Measurements from ENCODE around the gene PRRC2C. TPM values are rescaled to one million over a fixed set of nuclear protein-coding genes. Genes with fewer than 3 reads are reported as not detected.

The PRRC2C gene
- polyA plus RNA-seq, 1 donor from 2014 or later = 42.4 TPM

GRCh38 chr1:171480035-171480434 lies 5.3 kb upstream of the PRRC2C start:
- Histone ChIP-seq H3K9me2 (ENCODE audit: insufficient read depth, low read length) (no peaks in the 10 kb centered on the region), H3K79me2 (replicated peaks; ENCODE audit: insufficient read depth, low read length) (no peaks in the 10 kb centered on the region), H3K27ac (ENCODE audit: low read length) (no peak overlapping the region), H4K20me1 (ENCODE audit: insufficient read depth) (no peaks in the 10 kb centered on the region), H2AFZ (ENCODE audit: low read depth, low read length) (no peak overlapping the region), H3F3A (ENCODE audit: insufficient read depth, low read length, poor library complexity, severe bottlenecking) (no peaks in the 10 kb centered on the region), H3K36me3 (ENCODE audit: insufficient read depth, low read length) (no peaks in the 10 kb centered on the region), H3K4me3 (ENCODE audit: low read length) (no peak overlapping the region), H3K9ac (ENCODE audit: low read length) (no peak overlapping the region), H3K9me3 (ENCODE audit: low read length) (no peaks in the 10 kb centered on the region), H3K27me3 (ENCODE audit: insufficient read depth, low read depth, low read length) (no peaks in the 10 kb centered on the region), H3K4me2 (ENCODE audit: low read length) (no peak overlapping the region)
- no peak for TF ChIP-seq MXI1 (conservative IDR thresholded peaks at IDR 0.05; ENCODE audit: poor library complexity, severe bottlenecking)
- no peak for TF ChIP-seq EP300 (conservative IDR thresholded peaks at IDR 0.05; ENCODE audit: poor library complexity, severe bottlenecking)
- TF ChIP-seq REST (IDR thresholded peaks at IDR 0.05; ENCODE audit: borderline replicate concordance) = no peak
- no peak for TF ChIP-seq POLR2AphosphoS5 (IDR thresholded peaks at IDR 0.05)
- TF ChIP-seq SMC3 (conservative IDR thresholded peaks at IDR 0.05; ENCODE audit: poor library complexity) = no peak
- TF ChIP-seq CTCF (IDR thresholded peaks at IDR 0.05; ENCODE audit: poor library complexity, severe bottlenecking) = no peak
- no peak for TF ChIP-seq TAF1 (IDR thresholded peaks at IDR 0.05; ENCODE audit: low read depth)
- no peak for TF ChIP-seq EZH2 (IDR thresholded peaks at IDR 0.05; ENCODE audit: borderline replicate concordance, insufficient read depth, low read length, poor library complexity, severe bottlenecking)
- TF ChIP-seq RAD21 (conservative IDR thresholded peaks at IDR 0.05) = no peak

GRCh38 chr1:171484760-171485374 lies 463 bp upstream of the PRRC2C start:
- Histone ChIP-seq H3K9me2 (ENCODE audit: insufficient read depth, low read length) (no peaks in the 10 kb centered on the region), H3K9me3 (ENCODE audit: low read length) (no peaks in the 10 kb centered on the region)
- no peak for TF ChIP-seq REST (IDR thresholded peaks at IDR 0.05; ENCODE audit: borderline replicate concordance)
- no peak for TF ChIP-seq SMC3 (conservative IDR thresholded peaks at IDR 0.05; ENCODE audit: poor library complexity)
- TF ChIP-seq RAD21 (conservative IDR thresholded peaks at IDR 0.05) = no peak
- TF ChIP-seq MXI1 (conservative IDR thresholded peaks at IDR 0.05; ENCODE audit: poor library complexity, severe bottlenecking) = no peak
- TF ChIP-seq POLR2AphosphoS5 (IDR thresholded peaks at IDR 0.05) = no peak
- no peak for TF ChIP-seq EP300 (conservative IDR thresholded peaks at IDR 0.05; ENCODE audit: poor library complexity, severe bottlenecking)
- no peak for TF ChIP-seq EZH2 (IDR thresholded peaks at IDR 0.05; ENCODE audit: borderline replicate concordance, insufficient read depth, low read length, poor library complexity, severe bottlenecking)
- no peak for TF ChIP-seq TAF1 (IDR thresholded peaks at IDR 0.05; ENCODE audit: low read depth)
- no peak for TF ChIP-seq CTCF (IDR thresholded peaks at IDR 0.05; ENCODE audit: poor library complexity, severe bottlenecking)

More at GRCh38 chr1:171484760-171485374, 463 bp upstream of the PRRC2C start:
- Histone ChIP-seq H3K27ac (ENCODE audit: low read length) (no peak overlapping the region), H3K36me3 (ENCODE audit: insufficient read depth, low read length) (no peaks in the 10 kb centered on the region), H3F3A (ENCODE audit: insufficient read depth, low read length, poor library complexity, severe bottlenecking) (peaks cover 4% of the 10 kb centered on the region), H3K27me3 (ENCODE audit: insufficient read depth, low read depth, low read length) (no peaks in the 10 kb centered on the region), H4K20me1 (ENCODE audit: insufficient read depth) (no peaks in the 10 kb centered on the region), H3K4me2 (ENCODE audit: low read length) (peak overlapping the region; percentile 42), H2AFZ (ENCODE audit: low read depth, low read length) (no peak overlapping the region), H3K9ac (ENCODE audit: low read length) (no peak overlapping the region), H3K79me2 (replicated peaks; ENCODE audit: insufficient read depth, low read length) (peaks cover 45% of the 10 kb centered on the region), H3K4me3 (ENCODE audit: low read length) (peak overlapping the region; percentile 97)
